GM18873 (cell line): ENCODE data around the gene SOX14.

Experiments used
- ATAC-seq: cut with Tn5 transposase; IDR thresholded peaks from one replicate; pipeline ENCODE4 v1.9.1; 2021; ENCODE audit warnings: mild to moderate bottlenecking, moderate library complexity, moderate number of reproducible peaks; ENCODE audit not compliant: unreplicated experiment, low FRiP score

SOX14 gene

DNA sequence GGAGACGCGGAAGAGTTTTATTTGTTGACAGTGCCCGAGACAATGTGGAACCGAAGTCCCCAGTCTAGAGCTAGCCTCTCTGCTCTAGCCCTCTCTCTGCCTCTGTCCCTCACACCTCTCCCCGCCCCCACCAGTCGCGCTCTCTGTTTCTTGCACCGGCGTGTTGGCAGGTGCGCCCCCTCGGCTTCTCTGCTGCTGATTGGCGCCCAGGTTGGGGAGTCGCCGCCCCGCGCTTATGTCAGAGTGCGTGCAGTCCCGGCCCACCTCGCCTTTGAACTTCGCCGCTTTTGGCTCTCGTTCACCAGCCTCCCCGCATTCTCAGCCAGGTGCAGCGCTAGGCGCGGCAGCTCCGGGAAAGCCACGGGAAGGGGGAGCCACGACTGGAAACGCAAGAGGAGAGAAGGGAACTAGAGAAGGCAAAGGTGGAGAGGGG lies at the start of gene SOX14:
SOX14 (plus strand) TSS at position 315 of the 433 bp plus-strand sequence. CDS start 470 bp downstream, outside the sequence.
- no peak for ATAC-seq

DNA sequence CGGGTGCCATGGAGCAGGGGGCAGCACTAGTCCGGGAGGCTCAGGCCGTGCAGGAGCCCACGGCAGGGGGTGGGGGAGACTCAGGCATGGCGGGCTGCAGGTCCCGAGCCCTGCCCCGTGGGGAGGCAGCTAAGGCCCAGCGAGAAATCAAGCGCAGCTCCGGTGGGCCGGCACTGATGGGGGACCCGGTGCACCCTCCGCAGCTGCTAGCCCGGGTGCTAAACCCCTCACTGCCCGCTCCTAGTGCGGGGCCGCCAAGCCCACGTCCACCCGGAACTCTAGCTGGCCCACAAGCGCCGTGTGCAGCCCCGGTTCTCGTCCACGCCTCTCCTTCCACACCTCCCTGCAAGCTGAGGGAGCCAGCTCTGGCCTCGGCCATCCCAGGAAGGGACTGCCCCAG lies 49.6 kb upstream of the SOX14 start:
- no peak for ATAC-seq

DNA sequence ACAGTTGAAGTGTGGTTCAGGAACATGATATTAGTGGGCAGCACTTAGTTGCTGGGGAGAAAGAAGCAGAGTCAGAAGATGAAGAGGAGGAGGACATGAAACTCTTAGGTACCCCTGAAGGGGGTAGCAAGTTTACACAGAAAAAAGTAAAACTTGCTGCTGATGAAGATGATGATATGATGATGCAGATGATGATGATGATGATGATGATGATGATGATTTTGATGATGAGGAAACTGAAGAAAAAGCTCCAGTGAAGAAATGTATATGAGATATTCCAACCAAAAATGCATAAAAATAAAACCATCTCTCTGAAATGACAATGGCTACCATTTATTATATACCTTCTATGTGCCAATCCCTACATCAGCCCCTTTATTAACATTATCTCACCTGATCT lies 39.9 kb upstream of the SOX14 start:
- ATAC-seq, result no peak

DNA sequence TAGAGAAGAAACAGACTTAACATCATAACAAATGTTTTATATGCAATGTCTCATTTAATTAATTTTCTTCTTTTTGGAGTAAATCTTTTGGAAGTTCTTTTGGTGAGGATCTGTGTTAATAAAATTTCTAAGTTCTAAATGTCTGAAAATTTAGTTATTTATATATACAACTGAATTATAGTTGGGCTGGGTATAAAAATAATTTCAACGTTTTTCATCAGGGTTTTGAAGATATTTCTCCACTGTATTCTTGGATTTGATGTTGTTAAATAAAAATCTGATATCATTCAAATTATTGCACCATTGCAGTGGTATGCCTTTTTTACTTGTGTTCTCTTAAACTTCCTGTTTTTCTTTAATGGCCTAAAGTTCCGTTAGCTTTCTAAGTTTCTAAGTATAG lies 26.9 kb upstream of the SOX14 start:
- no peak for ATAC-seq

DNA sequence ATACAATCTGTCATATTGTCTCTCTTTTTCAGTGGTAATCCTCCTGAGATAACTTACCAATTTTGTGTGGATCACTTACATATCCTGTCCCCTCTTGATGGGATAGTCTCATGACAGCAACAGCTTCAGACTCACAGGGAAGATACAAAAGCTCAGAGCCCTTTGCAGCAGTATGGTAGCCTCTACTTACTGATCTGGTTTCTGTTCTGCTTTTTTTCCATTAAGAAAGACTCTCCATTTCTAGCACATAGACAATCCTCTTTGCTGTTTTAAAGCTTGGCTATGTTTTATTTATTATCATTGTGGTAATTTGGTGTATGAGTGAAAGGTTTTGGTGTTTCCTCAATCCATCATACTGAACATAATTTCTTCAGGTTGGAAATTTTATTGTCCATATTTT lies 25.4 kb upstream of the SOX14 start:
- ATAC-seq, result no peak

DNA sequence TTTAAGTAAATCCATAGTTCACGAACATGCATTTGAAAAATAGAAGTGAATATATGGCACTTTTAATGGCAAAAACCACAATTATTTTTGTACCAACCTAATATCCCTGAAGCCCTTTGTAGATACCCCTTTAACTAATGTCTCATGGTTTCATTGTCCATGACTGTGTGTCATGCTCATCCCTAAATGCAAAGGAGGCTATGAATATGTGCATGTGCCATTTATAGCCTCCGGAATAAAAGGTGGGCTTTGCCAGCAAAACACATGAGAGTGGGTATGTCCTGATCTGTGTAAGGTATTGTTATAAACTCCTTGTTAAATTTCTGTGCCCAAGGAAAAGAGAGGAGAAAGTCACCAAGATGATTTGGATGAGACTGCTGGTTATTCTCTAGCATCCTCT lies 20.5 kb upstream of the SOX14 start:
- no peak for ATAC-seq

DNA sequence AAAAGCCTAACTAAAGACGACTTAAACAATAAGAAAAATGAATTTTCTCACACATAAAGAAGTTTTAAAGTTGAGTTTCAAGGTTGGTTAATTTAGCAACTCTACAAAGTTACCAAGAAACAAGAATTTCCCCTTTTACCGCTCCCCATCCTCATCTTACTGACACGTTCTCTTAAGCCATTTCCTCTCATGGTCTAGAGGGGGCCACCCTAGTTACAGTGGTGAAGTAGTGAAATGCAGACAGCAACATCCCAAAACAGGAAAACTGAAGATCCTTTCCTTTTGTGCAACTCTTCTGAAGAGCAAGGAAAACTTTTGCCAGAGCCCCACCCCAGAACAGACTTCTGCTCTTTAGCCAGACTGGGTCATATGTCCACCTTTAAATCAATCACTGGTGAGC lies 17.3 kb upstream of the SOX14 start:
- ATAC-seq, result no peak

DNA sequence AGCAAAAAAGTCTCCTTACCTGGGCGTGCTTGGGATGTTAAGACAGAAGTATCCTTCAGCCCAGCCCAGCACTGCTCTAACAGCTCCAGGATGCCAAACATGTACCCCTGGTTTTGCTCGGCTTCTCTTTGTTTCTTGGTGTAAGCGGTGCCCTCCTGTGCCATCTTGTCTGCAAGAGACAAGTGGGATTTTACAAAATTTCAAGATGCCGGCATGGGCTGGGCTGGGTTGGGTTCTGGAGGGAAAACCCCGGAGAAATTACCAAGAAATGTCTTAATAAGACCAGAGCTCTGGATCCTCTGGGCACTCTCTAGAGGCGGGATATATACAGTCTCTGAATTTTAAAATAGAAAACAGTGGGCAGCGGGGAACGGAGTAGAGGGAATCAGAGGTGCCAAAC lies 4.6 kb upstream of the SOX14 start:
- ATAC-seq, result no peak

DNA sequence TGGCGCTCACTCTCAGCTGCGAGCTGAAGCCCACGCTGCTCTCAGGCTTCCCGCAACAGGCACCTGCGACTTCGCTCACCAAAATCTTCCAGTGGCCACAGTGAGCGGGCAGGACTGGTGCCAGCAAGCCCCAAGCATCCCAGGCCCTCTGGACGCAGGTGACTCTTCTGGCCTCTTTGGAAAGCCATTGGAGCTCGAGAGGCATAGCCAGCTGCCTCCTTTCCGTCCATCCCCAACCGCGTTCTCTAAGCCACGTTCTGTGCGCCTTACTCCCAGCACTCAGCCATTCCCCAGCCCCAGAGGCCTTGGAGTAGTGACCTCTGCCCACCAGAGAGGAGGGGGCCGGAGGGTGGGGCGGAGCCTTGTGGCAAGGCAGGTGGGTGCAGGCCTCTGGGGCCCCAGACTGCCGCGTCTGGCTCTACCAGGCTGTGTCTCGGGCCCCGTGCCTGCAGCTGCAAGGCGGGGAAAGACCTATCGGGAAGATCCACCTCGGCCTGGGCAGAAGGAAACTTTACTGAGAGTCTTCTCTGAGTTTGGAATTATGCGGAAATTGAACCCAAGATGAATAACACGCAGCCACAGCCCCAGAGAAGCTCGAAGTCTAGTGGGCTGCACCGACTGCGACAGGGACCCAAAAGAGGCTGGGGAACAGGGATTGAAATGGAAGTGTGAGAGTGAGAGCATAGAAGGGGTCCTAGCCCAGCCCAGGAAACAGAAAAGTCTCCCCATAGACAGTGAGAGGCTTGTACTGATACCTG lies 3.6 kb upstream of the SOX14 start:
- no peak for ATAC-seq

DNA sequence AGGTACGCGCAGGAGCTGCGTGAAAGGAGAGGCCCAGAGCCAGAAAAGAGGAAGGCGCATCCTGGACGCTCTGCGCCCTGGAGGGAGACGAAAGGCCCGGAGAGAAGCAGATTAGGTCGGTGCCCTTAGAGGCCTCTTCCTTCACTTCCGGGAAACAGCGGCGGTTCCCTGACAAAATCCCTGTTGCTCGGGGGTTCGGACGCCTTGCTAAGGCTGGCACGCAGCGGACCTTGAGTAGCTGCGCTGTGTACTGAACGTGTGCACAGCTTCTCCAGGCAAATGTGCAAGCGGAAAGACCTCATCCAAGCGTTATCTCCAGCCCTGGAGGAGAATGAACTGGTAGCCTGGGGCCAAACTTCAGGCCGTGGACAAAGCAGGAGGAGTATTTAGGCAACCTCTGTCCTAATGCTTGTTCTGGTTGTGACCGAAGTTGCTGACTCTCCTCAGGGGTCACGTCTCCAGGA lies 3.0 kb upstream of the SOX14 start:
- no peak for ATAC-seq

DNA sequence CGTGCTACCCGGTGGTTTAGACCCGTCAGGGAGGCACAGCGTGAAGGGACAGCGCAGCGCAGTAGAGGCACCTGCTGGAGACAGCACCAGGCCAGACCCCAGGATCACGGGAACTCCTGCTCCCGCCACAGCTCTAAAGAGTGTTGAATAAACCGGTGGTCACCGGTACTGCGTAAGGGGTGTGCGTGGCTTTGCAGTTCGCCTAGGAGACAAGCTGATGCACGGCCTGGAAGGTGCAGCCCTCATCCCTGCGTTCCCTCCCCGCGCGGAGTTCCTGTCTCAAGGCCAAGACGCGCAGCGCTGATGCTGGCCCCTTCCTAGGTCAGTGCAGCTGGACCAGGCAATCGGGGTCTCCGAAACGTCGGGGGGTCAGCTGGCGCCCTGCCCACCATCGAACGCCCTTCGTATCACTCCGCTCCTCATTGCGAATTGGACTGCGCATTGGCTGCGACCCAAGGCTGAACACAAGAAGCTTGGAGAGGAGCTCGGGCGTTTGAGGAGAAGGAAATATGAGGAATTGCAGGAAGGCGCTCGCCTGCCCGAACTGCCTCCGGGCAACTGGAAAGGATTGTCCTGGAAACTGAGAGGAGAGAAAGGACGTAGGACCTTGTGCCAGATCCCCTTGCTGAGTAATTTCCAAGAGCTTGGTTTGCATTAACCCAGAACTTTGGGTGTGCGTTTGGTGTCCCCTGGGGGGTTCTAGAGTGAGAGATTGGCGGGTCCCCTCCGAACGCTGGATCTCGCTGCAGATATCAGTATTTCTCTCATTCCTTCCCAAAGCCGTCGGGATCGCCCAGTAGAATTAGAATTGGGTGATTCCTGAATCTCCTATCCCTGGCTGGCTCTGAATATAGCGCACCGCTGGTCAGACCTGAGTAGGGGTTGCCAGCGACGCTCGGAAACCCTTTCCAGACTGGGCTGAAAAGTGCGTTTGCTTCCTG lies 2.3 kb upstream of the SOX14 start:
- ATAC-seq, result no peak

DNA sequence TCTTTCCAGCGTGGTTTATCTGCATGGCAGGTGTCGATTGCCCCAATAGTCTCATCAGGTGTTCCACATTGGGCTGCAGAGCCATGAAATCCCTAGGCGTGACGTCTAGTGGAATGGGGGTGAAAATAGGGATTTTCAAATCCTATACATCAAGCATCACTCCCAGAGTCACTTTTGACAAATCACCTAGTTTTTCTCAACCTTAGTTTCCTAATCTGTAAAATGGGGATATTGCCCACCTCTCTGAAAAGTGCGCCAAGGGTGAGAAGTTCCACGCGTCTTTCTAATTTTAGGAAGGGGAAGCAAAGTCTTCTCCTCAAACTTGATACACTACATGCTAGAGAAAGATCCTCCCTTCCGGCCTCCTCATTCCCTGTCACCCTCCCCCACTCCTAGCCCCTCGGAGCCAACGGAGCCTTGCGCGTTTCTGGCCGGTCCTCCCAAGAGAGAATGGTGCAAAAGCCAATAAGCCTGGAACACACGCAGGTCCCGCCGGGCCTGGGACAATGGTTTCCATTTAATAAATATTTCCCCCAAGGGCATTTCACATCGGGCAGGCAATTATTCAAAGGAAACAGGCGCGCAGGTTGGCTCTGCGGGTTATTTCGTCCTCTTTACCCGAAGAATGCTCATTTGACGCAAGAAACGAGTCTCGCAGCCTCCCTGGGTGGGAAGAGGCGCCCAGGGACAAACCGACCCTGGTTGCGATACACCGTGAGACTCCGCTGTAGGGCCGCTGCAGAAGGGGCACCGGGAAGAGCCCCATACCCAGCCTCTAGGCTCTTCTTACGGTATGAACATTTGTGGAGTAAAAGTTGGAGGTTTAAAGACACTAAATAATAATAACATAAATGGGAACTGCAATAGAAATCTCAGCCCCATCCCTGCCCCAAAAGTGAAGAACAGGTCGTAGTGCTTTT lies 1.2 kb upstream of the SOX14 start:
- no peak for ATAC-seq

DNA sequence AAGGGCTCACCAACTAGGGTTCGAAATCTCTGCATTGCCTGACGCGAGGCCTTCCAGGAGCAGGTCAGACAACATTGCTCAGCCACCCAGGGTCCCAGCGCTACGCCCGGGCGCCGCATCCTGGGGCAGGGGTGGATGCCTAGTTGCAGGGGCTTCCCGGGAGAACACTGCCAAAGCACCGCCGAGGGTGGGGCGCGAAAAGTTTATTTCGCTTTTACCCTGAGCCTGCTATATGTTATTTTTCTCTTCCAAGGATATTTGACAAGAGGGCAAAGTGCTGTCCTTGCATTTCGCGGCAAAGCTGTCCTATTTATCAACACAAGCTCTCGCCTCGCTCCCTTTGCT lies 549 bp upstream of the SOX14 start:
- no peak for ATAC-seq

DNA sequence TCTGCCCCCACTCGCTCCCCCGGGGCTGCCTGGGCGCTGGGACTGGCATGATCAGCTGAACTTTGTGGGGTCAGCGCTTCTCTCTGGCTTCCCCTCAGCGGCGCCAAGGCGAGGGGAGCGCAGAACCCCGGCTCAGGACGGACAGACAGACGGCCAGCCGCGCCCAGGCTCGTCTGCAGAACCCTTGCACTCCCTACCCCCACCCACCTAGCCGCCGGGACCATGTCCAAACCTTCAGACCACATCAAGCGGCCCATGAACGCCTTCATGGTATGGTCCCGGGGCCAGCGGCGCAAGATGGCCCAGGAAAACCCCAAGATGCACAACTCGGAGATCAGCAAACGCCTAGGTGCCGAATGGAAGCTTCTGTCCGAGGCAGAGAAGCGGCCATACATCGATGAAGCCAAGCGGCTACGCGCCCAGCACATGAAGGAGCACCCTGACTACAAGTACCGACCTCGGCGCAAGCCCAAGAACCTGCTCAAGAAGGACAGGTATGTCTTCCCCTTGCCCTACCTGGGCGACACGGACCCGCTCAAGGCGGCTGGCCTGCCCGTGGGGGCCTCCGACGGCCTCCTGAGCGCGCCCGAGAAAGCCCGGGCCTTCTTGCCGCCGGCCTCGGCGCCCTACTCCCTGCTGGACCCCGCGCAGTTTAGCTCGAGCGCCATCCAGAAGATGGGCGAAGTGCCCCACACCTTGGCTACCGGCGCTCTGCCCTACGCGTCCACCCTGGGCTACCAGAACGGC lies 621 bp downstream of the SOX14 start:
- no peak for ATAC-seq

DNA sequence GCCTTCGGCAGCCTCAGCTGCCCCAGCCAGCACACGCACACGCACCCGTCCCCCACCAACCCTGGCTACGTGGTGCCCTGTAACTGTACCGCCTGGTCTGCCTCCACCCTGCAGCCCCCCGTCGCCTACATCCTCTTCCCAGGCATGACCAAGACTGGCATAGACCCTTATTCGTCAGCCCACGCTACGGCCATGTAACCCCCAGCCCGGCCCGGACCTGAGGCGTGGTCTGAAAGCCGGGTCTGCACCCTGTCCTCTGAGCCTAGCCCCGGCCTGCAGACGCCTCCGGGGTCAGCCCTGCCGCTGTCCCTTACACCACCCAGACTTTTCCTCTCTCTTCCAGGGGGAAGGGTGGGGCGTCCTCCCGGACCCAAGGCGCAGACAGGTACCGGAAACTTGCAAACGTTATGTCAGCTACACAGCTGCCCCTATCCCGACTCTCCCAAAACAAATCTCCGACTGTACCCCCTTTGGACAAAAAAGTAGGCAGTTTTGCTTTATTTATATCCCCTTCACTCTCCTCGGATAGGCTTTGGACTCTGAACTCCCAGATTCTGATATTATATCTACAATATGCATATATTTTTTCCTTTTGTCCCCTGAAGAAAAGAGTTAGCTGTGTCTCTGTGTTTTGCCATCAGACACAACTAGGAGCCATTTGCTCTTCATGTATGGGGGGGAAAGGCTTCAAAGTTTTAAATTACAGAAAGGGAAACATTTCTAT lies 1.4 kb downstream of the SOX14 start:
- ATAC-seq, result no peak

DNA sequence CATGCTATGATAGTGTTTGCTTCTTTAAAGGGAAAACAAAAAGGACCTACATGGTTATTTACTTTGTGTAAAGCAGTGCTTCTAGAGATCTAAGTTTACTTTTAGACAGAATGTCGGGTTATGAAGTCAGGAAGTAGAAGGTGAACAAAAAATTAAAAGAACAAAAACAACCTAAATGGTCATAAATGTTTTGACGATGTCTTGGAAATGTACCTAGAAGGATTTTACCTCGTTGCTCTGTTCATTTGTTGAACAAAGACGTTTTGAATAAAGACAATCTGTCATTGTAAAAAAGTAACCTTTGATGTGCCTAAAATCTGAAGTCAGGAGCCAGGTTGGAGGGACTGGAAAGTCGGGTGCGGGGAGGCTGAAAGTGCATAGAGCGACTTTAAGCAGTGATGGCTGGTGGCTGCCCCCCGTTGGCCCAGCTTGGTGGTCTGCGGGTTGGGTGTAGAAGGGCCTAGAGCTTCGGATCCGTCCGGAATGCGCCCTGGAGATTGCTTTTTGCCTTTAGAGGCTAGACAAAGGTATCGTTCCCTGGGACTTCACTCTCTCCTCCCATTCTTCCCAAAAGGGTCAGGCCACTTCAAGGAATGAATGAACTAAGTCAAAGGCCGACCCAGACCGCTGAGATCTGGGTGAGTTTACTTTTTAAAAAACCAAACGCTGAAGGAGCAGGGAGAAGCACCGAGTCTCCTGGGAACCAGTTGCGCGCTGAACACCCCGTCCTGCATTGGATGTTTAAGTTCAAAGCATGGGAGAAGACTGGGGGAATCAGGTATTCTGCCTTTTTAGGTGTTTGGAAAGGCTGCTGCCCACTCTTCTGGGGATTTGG lies 2.1 kb downstream of the SOX14 start:
- no peak for ATAC-seq

DNA sequence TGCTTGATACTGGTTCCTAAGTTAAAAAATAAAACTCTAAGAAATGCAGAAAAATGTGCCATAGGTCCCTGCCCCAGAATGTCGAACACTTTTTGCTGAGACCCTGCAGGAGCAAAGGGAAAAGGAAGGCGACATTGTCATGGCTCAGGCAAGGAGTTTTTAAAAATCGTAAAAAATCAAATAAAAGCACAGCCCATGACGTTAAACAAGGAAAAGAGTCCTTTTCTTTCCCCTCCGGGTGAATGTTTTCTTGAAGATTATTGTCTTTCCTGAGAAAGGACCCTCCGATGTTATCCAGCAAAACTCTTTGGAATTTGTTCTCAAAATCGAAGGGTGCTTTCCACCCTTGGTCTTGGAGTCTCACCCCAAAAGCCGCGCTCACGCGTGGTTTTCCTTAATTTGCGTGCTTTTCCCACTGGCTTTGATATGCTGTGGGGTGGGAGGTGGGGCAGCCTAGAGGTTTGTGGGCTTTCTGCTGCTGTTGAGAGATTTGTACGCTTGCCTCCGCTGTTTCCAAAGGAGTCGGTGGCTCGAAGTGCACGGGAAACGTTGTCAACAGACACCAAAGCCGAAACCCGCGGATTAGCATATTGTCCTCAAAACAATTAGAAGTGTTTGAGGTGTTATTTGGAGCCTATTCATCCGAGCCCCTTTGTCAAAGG lies 2.9 kb downstream of the SOX14 start:
- ATAC-seq, result no peak
